ENCODE data around the gene CCL2. TPM values are rescaled to one million over a fixed set of nuclear protein-coding genes. Genes with fewer than 3 reads are reported as not detected.

The CCL2 gene
- total RNA-seq, 1 donor from 2014 or later = not detected

- no peak for TF ChIP-seq CTCF (IDR thresholded peaks at IDR 0.05; ENCODE audit: partially characterized antibody, unreplicated experiment)
- peaks cover 8% of the 10 kb centered on the region for H3K9me3 Mint-ChIP-seq (ENCODE audit: unreplicated experiment)
- H3K4me1 Mint-ChIP-seq (ENCODE audit: low read depth, unreplicated experiment) = no peaks in the 10 kb centered on the region
- H3K4me3 Mint-ChIP-seq (ENCODE audit: unreplicated experiment) = no peak overlapping the region
- peaks cover 5% of the 10 kb centered on the region for H3K27me3 Mint-ChIP-seq (ENCODE audit: unreplicated experiment)
- peaks cover 14% of the 10 kb centered on the region for H3K36me3 Mint-ChIP-seq (ENCODE audit: unreplicated experiment)
- H3K27ac Mint-ChIP-seq (ENCODE audit: unreplicated experiment) = no peak overlapping the region
- DNase-seq = no peak
Observed at GRCh38 chr17:34300652-34301370, 45.7 kb downstream of the CCL2 start.

GRCh38 chr17:34301986-34302385, 46.9 kb downstream of the CCL2 start:
- Mint-ChIP-seq H3K9me3 (ENCODE audit: unreplicated experiment) (peaks cover 8% of the 10 kb centered on the region), H3K36me3 (ENCODE audit: unreplicated experiment) (peaks cover 14% of the 10 kb centered on the region), H3K4me3 (ENCODE audit: unreplicated experiment) (no peak overlapping the region), H3K27me3 (ENCODE audit: unreplicated experiment) (peaks cover 7% of the 10 kb centered on the region), H3K27ac (ENCODE audit: unreplicated experiment) (no peak overlapping the region), H3K4me1 (ENCODE audit: low read depth, unreplicated experiment) (no peaks in the 10 kb centered on the region)
- DNase-seq = no peak
- TF ChIP-seq CTCF (IDR thresholded peaks at IDR 0.05; ENCODE audit: partially characterized antibody, unreplicated experiment) = no peak

DNA sequence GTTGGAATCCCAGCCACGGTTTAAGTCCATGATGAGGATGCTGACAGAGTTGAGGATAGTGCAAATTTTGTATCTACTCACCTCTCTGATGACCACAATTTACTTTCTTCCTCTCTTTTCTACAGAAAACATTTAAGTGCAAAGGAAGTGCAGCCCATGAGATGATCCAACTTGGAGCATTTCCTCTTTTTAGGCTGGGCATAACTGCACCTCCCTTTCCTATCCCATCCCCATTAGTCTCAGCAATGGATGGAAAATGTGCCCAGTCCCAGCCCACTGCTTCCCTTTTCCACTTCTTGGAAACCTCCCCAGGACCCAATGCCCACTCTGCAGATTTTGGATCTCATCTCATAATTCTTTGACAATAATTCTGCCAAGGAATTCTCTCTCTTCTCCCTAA, 47.6 kb downstream of the CCL2 start:
- TF ChIP-seq CTCF (IDR thresholded peaks at IDR 0.05; ENCODE audit: partially characterized antibody, unreplicated experiment) = no peak
- Mint-ChIP-seq H3K9me3 (ENCODE audit: unreplicated experiment) (peaks cover 8% of the 10 kb centered on the region), H3K4me3 (ENCODE audit: unreplicated experiment) (no peak overlapping the region)

GRCh38 chr17:34303606-34304005, 48.5 kb downstream of the CCL2 start:
- Mint-ChIP-seq H3K9me3 (ENCODE audit: unreplicated experiment) (peaks cover 5% of the 10 kb centered on the region), H3K4me3 (ENCODE audit: unreplicated experiment) (no peak overlapping the region), H3K36me3 (ENCODE audit: unreplicated experiment) (peaks cover 11% of the 10 kb centered on the region), H3K27ac (ENCODE audit: unreplicated experiment) (no peak overlapping the region), H3K4me1 (ENCODE audit: low read depth, unreplicated experiment) (no peaks in the 10 kb centered on the region), H3K27me3 (ENCODE audit: unreplicated experiment) (peaks cover 4% of the 10 kb centered on the region)
- DNase-seq = no peak
- no peak for TF ChIP-seq CTCF (IDR thresholded peaks at IDR 0.05; ENCODE audit: partially characterized antibody, unreplicated experiment)

More for the DNA sequence above, 47.6 kb downstream of the CCL2 start:
- no peak for DNase-seq
- Mint-ChIP-seq H3K27me3 (ENCODE audit: unreplicated experiment) (peaks cover 7% of the 10 kb centered on the region), H3K36me3 (ENCODE audit: unreplicated experiment) (peaks cover 14% of the 10 kb centered on the region), H3K4me1 (ENCODE audit: low read depth, unreplicated experiment) (no peaks in the 10 kb centered on the region), H3K27ac (ENCODE audit: unreplicated experiment) (no peak overlapping the region)

- Mint-ChIP-seq H3K4me3 (ENCODE audit: unreplicated experiment) (no peak overlapping the region), H3K9me3 (ENCODE audit: unreplicated experiment) (peaks cover 2% of the 10 kb centered on the region), H3K27me3 (ENCODE audit: unreplicated experiment) (peaks cover 4% of the 10 kb centered on the region), H3K27ac (ENCODE audit: unreplicated experiment) (no peak overlapping the region), H3K4me1 (ENCODE audit: low read depth, unreplicated experiment) (no peaks in the 10 kb centered on the region), H3K36me3 (ENCODE audit: unreplicated experiment) (peaks cover 9% of the 10 kb centered on the region)
- no peak for TF ChIP-seq CTCF (IDR thresholded peaks at IDR 0.05; ENCODE audit: partially characterized antibody, unreplicated experiment)
- DNase-seq = no peak
Observed at GRCh38 chr17:34305061-34305460, 50.0 kb downstream of the CCL2 start.
